K562 (cell line): ENCODE measurements around the gene CRKL. TPM values are rescaled to one million over a fixed set of nuclear protein-coding genes. Genes with fewer than 3 reads are reported as not detected.
A peak's percentile ranks its signal among the peaks of the same experiment; 100 is the strongest.

Source experiments
- CTCF ChIP-seq, 3 experiments: IDR thresholded peaks in 2 of 3; conservative IDR thresholded peaks in 1 of 3; 2 replicates each; pipeline ENCODE4 v1.5.1; 2011 to 2012; ENCODE audit warnings: low read length in 3 of 3, mild to moderate bottlenecking in 3 of 3, control low read depth in 2 of 3, improper control_type of control experiment in 1 of 3, inconsistent platforms in 1 of 3, low read depth in 1 of 3, mixed read lengths in 1 of 3, moderate library complexity in 1 of 3; ENCODE audit not compliant: insufficient read depth in 2 of 3
- MLX ChIP-seq, 2 experiments: fragments of 450-650 bp in 1 of 2; sonication (generic) in 1 of 2; formaldehyde crosslinking; conservative IDR thresholded peaks; 2 replicates each; pipeline versions ENCODE4 v1.4.0 to v1.8.1; 2020 to 2022; ENCODE audit warnings: mild to moderate bottlenecking in 1 of 2, missing genetic modification reagents in 1 of 2
- ZNF518B ChIP-seq: fragments of 250-450 bp; sonication (Bioruptor Pico); IDR thresholded peaks from 2 replicates; pipeline ENCODE4 v1.5.0; 2021; ENCODE audit warnings: mild to moderate bottlenecking, moderate library complexity
- polyA plus RNA-seq, 8 experiments: library from polyadenylated mRNA; depleted of rRNA in 4 of 8; stranded (reverse) in 5 of 8; unstranded in 3 of 8; fragments of >200 nt; fragmentation: Nextera tagmentation in 2 of 8; fragmentation: Illumina TruSeq in 1 of 8; extraction: Ambion mirVana in 2 of 8; extraction: Trizol in 1 of 8; gene quantifications; 2 replicates each; pipeline versions ENCODE4 v1.2.1 to v1.2.3, GENCODE V29; 2011 to 2014; ENCODE audit warnings: inconsistent platforms in 1 of 8, missing spikeins in 1 of 8
- total RNA-seq, 7 experiments: library from RNA; depleted of rRNA in 6 of 7; stranded (reverse); fragments of >200 nt in 6 of 7; fragmentation: Illumina TruSeq in 2 of 7; extraction: Trizol in 2 of 7; gene quantifications; 2 replicates each; pipeline versions ENCODE4 v1.2.1 to v1.2.3, GENCODE V29; 2011 to 2021; ENCODE audit warnings: low replicate concordance in 1 of 7
- TF ChIP-seq, protein P1 (sequence below), 2 experiments: fragments of 450-650 bp in 1 of 2; sonication (generic) in 1 of 2; formaldehyde crosslinking in 1 of 2; IDR thresholded peaks; 2 replicates each; pipeline versions ENCODE4 v1.7.1 to v1.9.0; 2016 to 2022; ENCODE audit warnings: inconsistent platforms in 1 of 2, mild to moderate bottlenecking in 1 of 2, missing genetic modification reagents in 1 of 2
- TF ChIP-seq, protein P2 (sequence below), 2 experiments: IDR thresholded peaks; 2 replicates each; pipeline ENCODE4 v1.6.1; 2012; ENCODE audit warnings: improper control_type of control experiment in 2 of 2, low read depth in 2 of 2, low read length in 2 of 2, borderline replicate concordance in 1 of 2

Gene CRKL
- total and polyA plus RNA-seq, 9 of the 15 experiments (the other 6 are each of a cell fraction or from before 2014, with no cell fraction given) = 100 to 263 (median 124) TPM

DNA sequence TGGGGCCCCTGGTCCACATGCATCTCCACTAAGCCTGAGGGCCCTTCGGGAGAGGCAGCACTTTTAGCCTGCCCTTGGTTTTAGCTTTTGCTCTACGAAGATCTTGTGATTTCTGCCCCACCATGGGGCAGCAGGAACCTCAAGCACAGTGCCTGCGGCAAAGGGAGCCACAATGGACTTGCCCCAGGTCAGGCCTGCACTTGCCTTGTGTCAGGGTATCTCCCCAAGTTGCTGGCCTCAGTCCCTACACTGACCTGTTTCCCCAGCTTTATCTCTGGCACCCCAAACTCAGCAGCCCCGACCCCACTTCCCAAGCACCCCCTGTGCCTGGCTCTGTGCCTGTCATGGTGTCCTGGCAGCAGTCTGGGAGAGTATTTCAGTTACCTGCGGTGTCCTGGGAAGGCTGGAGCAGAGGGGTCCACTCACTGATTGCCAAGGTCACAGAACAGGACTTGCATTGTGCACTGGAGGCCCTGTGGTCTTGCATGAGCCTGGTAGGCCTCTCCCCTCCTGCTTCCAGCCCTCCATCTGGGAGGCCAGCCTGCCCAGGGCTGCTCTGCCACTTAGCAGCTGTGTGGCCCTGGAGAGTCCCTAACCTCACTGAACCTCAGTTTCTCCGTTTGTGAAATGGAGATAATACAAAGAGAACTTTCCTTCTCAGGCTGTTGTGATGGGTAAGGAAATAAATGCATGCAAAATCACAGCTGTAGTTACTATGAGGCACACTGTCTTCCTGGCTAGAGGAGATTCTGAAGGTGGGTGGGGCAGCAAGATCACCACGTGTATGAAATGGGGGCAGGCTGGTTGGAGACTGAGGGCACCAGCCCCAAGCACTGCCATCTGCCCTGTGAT, 46.2 kb downstream of the CRKL start (continued):
- TF ChIP-seq ZNF518B (CRISPR knock-in tag) (no peak), MLX (CRISPR knock-in tag; conservative IDR thresholded peaks at IDR 0.05) (peak in 1 of 2 experiments; percentile 81; a peak in 1 of 4 replicates), CTCF (IDR thresholded peaks at IDR 0.05 in 2 of 3, conservative IDR thresholded peaks at IDR 0.05 in 1 of 3; ENCODE audit: insufficient read depth in 2 of 3, low read depth in 1 of 3, low read length in 3 of 3) (peak in 1 of 3 experiments; percentile 6; a peak in 1 of 6 replicates)
- TF ChIP-seq, protein P1, sequence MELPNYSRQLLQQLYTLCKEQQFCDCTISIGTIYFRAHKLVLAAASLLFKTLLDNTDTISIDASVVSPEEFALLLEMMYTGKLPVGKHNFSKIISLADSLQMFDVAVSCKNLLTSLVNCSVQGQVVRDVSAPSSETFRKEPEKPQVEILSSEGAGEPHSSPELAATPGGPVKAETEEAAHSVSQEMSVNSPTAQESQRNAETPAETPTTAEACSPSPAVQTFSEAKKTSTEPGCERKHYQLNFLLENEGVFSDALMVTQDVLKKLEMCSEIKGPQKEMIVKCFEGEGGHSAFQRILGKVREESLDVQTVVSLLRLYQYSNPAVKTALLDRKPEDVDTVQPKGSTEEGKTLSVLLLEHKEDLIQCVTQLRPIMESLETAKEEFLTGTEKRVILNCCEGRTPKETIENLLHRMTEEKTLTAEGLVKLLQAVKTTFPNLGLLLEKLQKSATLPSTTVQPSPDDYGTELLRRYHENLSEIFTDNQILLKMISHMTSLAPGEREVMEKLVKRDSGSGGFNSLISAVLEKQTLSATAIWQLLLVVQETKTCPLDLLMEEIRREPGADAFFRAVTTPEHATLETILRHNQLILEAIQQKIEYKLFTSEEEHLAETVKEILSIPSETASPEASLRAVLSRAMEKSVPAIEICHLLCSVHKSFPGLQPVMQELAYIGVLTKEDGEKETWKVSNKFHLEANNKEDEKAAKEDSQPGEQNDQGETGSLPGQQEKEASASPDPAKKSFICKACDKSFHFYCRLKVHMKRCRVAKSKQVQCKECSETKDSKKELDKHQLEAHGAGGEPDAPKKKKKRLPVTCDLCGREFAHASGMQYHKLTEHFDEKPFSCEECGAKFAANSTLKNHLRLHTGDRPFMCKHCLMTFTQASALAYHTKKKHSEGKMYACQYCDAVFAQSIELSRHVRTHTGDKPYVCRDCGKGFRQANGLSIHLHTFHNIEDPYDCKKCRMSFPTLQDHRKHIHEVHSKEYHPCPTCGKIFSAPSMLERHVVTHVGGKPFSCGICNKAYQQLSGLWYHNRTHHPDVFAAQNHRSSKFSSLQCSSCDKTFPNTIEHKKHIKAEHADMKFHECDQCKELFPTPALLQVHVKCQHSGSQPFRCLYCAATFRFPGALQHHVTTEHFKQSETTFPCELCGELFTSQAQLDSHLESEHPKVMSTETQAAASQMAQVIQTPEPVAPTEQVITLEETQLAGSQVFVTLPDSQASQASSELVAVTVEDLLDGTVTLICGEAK (IDR thresholded peaks at IDR 0.05) = no peak
- TF ChIP-seq, protein P1 (CRISPR knock-in tag; IDR thresholded peaks at IDR 0.05) = no peak
- TF ChIP-seq, protein P2, sequence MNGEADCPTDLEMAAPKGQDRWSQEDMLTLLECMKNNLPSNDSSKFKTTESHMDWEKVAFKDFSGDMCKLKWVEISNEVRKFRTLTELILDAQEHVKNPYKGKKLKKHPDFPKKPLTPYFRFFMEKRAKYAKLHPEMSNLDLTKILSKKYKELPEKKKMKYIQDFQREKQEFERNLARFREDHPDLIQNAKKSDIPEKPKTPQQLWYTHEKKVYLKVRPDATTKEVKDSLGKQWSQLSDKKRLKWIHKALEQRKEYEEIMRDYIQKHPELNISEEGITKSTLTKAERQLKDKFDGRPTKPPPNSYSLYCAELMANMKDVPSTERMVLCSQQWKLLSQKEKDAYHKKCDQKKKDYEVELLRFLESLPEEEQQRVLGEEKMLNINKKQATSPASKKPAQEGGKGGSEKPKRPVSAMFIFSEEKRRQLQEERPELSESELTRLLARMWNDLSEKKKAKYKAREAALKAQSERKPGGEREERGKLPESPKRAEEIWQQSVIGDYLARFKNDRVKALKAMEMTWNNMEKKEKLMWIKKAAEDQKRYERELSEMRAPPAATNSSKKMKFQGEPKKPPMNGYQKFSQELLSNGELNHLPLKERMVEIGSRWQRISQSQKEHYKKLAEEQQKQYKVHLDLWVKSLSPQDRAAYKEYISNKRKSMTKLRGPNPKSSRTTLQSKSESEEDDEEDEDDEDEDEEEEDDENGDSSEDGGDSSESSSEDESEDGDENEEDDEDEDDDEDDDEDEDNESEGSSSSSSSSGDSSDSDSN (IDR thresholded peaks at IDR 0.05; ENCODE audit: borderline replicate concordance in 1 of 2, low read depth in 2 of 2, low read length in 2 of 2) = no peak
